HG03139 (cell line): ENCODE results near the gene OR8B3.

ENCODE experiments used
- ATAC-seq: cut with Tn5 transposase; IDR thresholded peaks from one replicate; pipeline ENCODE4 v1.9.1; 2021; ENCODE audit not compliant: unreplicated experiment

Gene OR8B3

GRCh38 chr11:124376280-124376679, 22.5 kb downstream of the OR8B3 start:
- ATAC-seq = no peak

GRCh38 chr11:124359566-124359965, 39.3 kb downstream of the OR8B3 start:
- ATAC-seq = no peak

- no peak for ATAC-seq
Observed at GRCh38 chr11:124346311-124346955, 52.4 kb downstream of the OR8B3 start.
